ENCODE measurements around the gene GRN. TPM values are rescaled to one million over a fixed set of nuclear protein-coding genes. Genes with fewer than 3 reads are reported as not detected.

GRN gene
- total and polyA plus RNA-seq, 2 of the 13 experiments (the other 11 are each of a cell fraction or from before 2014, with no cell fraction given): 86.6 to 143 TPM

DNA sequence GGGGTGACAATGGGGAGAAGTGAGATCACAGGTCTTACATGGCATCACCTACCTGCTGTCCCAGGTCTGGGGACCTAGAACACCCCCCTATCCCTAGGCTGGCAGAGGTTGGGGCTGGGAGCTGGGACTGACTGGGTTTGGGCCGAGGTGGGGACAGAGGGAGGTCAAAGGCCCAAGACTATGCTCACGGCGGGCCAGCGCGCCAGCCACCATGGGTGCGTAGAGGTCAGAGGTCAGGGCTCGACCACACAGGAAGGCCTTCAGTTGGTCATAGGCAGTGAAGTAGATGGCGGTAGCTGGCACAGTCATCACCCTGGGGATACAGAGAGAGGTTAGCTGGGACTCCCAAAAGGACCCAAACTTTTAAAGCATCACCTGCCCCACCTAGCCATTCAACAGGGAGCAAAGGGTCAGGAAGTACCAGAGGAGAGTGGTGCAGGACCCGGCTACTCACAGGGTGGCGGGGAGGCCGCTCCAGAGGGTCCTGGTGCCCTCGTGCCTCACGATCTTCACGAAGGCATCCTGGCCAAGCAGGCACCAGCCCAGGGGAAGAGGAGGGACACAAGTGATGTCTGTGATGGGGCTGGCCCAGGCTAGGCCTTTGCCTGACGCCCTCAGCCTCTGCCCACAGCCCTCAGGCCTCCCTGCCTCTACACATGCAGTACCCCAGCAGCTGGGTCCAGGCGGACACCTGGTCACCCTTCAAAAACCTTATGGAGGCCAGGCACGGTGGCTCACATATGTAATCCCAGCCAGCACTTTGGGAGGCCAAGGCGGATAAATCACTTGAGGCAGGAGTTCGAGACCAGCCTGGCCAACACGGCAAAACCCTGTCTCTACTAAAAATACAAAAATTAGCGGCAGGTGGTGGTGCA is 23.6 kb upstream of the GRN start (continued):
- no peak for TF ChIP-seq ZNF558 (CRISPR knock-in tag; IDR thresholded peaks at IDR 0.05; ENCODE audit: borderline replicate concordance)
- TF ChIP-seq, protein P1, sequence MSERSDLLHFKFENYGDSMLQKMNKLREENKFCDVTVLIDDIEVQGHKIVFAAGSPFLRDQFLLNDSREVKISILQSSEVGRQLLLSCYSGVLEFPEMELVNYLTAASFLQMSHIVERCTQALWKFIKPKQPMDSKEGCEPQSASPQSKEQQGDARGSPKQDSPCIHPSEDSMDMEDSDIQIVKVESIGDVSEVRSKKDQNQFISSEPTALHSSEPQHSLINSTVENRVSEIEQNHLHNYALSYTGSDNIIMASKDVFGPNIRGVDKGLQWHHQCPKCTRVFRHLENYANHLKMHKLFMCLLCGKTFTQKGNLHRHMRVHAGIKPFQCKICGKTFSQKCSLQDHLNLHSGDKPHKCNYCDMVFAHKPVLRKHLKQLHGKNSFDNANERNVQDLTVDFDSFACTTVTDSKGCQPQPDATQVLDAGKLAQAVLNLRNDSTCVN (CRISPR knock-in tag; IDR thresholded peaks at IDR 0.05; ENCODE audit: borderline replicate concordance): no peak
- TF ChIP-seq, protein P2, sequence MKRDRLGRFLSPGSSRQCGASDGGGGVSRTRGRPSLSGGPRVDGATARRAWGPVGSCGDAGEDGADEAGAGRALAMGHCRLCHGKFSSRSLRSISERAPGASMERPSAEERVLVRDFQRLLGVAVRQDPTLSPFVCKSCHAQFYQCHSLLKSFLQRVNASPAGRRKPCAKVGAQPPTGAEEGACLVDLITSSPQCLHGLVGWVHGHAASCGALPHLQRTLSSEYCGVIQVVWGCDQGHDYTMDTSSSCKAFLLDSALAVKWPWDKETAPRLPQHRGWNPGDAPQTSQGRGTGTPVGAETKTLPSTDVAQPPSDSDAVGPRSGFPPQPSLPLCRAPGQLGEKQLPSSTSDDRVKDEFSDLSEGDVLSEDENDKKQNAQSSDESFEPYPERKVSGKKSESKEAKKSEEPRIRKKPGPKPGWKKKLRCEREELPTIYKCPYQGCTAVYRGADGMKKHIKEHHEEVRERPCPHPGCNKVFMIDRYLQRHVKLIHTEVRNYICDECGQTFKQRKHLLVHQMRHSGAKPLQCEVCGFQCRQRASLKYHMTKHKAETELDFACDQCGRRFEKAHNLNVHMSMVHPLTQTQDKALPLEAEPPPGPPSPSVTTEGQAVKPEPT (CRISPR knock-in tag; IDR thresholded peaks at IDR 0.05; ENCODE audit: low read depth): no peak
- TF ChIP-seq ZNF205 (CRISPR knock-in tag; IDR thresholded peaks at IDR 0.05): no peak
- TF ChIP-seq, protein P3, sequence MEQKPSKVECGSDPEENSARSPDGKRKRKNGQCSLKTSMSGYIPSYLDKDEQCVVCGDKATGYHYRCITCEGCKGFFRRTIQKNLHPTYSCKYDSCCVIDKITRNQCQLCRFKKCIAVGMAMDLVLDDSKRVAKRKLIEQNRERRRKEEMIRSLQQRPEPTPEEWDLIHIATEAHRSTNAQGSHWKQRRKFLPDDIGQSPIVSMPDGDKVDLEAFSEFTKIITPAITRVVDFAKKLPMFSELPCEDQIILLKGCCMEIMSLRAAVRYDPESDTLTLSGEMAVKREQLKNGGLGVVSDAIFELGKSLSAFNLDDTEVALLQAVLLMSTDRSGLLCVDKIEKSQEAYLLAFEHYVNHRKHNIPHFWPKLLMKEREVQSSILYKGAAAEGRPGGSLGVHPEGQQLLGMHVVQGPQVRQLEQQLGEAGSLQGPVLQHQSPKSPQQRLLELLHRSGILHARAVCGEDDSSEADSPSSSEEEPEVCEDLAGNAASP (CRISPR knock-in tag; IDR thresholded peaks at IDR 0.05; ENCODE audit: borderline replicate concordance): no peak
- no peak for TF ChIP-seq ZFP1 (CRISPR knock-in tag; IDR thresholded peaks at IDR 0.05)
